Putamen (tissue), 1 donor: ENCODE measurements around the gene TROAP.
A peak's percentile ranks its signal among the peaks of the same experiment; 100 is the strongest.
"Not testable (repeated sequence)": the region's sequence is repeated elsewhere in the genome, so short reads cannot be mapped to it uniquely, and the experiment has no call there.

ENCODE experiments used
- DNase-seq: peaks from one replicate; pipeline ENCODE4 v3.0.0-alpha.2; 2016; ENCODE audit warnings: low spot score

The TROAP gene

DNA sequence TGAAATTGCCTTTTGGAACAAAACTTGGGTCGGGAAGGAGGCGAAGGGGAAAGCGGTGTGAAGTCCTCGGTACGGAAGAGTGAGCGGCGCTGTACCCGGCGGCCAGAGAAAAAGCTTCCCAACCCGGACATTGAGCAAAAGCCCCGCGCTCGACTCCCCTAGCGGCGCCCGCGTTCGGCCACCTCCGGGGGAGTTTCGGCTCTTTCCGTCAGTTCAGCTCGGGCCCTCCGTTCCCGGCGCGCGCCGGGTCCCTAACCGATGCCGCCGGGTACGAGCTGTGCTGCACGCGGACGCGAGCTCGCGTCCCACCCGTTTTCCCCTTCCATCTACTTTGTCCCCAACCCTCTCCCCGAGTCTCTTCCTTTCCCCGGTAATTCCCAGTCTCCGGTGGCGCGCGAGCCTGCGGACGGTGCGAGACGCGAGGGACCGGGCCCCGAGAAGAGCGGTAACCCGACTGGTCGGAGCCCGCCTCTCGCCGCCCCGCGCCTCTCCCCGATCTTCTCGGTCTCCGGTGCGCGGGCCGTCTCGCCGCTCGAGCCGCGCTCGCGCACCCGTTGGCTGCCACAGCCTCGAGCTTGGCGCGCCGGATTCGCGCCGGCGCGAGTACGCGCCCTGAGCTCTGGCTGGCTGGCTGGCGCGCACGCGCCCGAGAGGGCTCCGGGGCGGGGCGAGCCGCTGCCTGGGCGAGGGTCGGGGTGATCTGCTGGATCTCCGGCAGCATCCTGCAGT lies 43.8 kb downstream of the TROAP start:
- peak; percentile 83 for DNase-seq

DNA sequence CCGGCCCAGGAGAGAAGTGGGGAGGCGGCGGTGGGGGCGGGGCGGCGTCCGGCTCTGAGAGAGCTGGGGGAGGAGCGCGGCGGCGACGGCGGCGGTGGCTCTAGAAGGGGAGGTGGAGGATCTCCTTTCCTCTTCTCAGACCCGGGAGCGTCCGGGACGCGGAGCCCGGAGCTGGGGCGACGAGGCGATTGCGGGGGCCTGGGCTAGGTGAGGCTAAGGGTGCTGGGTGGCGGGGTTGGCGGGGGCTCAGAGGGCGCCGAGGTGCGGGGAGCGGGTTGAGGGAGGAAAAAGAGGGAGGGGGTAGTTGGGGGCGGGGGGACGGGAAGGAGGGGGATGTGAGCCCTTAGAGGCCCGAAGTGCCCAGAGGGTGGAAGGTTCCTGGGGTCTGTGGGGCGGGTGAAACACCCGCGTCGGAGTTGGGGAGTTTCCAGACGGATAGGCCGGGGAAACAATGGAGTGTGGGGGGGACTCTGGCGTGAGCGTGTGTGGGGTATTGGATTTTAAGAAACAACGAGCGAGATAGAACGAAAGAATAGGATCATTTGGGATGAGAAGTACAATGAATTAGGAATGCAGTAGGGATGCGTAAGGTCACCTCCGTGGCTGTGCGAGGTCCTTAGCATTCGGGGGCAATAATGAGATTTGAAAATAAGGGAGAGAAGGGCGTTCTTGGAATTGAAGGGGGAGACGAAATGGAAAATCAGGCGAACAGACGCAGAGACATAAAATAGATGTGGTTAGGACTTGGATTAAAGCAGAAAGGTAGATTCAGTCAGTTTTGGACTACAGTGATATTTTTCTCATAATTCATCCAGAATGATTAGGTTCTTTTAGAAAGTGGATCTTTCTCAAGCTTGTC lies 44.6 kb downstream of the TROAP start, which contains the start of gene SPATS2:
SPATS2 (plus strand) TSS at position 82 of the 859 bp plus-strand sequence. CDS start 93,551 bp downstream, outside the sequence.
- no peak for DNase-seq

DNA sequence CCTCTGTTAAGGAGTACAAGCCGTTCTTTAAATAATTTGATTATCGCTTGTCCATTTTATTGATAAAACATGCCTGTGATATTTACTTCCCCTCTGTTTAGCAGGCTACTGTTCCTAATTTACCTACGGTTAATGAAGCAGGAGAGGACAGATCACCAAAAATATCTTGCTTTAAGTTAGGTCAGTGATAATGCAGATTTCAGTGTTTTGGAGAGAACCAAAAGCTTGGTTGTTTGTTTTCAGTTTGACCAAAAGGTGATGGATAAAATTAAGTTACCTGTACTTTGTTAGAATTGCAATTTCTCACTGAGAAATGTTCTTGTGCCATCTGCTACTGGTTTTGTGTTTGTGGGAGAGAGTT lies 45.2 kb downstream of the TROAP start:
- no peak for DNase-seq

DNA sequence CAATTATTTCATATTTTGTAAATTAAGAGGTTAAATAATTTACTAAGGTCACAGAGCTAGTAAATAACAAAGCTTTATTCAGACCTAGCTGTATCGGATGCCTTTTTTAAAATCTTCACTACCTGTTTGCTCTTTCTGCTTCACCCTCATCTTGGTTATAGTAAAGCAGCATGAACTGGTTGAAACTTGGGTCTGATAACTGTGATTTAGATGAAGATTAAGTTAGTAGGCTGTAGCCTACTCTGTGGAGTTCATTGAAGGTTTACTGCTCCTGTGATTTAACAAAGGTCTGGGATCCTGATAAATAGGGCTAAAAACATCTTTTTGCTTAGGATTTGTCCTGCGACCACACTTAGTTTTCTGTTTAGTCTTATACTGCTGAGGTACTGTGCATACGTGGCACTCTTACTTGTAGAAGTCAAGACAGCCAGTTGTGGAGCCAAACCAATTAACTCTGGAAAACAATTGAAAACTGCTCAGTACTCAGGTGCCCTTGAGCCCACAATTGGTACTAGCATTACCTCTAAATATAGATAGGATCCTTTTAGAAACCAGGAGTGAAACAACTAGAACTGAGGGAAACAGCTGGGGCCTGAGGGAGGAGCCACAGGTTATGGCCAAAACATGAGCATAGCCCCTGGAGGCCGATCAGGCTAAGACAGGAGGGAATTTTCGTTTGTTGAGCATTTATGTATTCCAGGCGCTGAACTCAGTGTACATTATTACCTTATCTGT lies 46.5 kb downstream of the TROAP start:
- DNase-seq: no peak

DNA sequence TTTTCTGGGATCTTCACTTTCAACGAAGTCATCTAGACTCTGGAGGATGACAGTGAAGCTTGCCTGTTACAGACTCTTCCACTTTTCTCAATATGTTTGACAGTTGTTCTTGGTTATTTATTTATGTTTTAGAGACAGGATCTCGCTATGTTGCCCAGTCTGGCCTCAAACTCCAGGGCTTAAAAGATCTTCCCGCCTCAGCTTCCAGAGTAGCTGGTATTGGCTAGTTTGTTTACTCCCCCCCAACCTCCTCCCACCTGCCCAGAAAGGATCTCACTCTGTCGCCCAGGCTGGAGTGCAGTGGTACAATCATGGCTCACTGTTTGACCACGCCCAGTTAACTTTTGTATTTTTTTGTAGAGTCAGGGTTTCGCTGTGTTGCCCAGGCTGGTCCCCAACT lies 47.5 kb downstream of the TROAP start:
- DNase-seq: no peak

DNA sequence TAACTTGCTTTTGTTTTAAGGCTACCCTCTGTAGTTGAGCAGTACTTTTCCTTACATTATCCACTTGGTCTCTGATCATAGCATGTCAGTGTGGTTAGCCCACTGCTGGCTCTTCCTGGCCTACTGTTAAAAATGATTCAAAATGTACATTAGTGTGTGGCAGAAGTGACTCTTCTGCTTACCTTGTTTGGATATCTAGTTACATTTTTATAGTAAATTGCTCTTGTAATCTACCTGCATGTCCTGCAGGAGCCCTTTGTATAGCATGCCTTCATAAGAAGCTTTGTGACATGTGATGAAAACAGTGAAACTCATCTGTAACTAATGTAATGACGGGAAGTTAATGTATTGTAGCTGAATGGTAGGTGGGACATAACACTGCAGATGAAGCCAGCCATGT lies 52.4 kb downstream of the TROAP start:
- DNase-seq: no peak

DNA sequence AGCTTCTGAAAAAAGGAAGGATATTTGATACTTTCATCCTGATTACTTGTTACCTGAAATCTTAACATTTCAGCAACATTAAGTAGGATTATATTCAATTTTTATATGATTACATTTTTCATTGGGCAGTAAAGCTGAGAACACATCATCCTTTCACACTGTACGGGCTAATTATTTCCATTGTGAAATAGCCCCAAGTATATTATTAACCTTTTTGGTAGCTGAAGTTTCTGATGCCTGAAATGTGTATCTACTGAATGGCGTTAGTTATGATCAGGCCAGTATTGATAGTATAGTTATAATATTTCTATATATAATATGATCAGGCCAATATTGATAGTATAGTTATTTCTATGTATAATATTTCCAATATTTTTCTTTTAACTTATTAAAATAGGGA lies 54.3 kb downstream of the TROAP start:
- DNase-seq: no peak

DNA sequence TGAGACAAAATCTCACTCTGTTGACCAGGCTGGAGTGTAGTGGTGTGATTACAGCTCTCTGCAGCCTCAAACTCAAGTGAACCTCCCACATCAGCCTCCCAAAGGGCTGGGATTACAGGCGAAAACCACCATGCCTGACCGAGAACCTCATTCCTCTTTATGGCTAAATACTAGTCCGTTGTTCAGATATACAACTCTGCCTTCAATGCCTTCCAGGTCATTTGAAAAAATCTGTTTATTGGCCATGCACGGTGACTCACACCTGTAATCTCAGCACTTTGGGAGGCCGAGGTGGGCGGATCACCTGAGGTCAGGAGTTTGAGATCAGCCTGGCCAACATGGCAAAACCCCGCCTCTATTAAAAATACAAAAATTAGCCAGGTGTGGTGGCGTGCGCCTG lies 57.1 kb downstream of the TROAP start:
- not testable (repeated sequence) for DNase-seq
